HL-60 (cell line): ENCODE measurements around the gene FNDC3B.

Experiments
- GABPA ChIP-seq: IDR thresholded peaks from 2 replicates; pipeline ENCODE4 v1.6.1; 2012; ENCODE audit warnings: low read depth
- TF ChIP-seq, protein P1 (sequence below): IDR thresholded peaks from one replicate; pipeline ENCODE4 v1.5.1; 2011; ENCODE audit warnings: low read length, control low read depth, inconsistent platforms; ENCODE audit not compliant: insufficient read depth

DNA sequence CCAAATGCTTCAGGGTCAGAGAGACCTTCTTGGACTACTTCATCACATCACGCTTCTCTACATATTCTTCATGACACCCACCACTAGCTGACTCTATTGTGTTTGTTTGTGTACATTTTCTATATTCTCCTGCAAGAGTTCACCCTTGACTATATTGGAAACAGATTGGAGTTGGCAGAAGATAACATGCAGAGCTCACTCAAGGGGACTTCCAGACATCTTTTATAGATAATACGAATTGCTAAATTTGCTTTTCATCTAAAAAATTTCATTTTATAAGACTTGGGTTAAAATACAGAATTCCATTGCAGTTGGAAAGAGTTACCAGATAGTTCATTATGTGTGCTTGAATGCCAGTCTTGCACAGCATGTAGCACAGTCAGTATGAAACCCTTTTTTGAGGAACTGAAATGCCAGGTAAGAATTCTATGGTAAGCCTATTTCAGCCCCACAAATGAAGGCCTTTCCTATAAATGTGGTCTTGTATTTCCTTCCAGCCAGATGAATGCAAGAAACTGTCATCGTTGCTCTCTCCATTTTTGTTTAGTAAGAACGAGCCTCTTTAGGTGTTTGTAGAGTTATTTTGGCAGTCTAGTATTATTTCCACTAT is 231.3 kb downstream of the FNDC3B start:
- TF ChIP-seq, protein P1, sequence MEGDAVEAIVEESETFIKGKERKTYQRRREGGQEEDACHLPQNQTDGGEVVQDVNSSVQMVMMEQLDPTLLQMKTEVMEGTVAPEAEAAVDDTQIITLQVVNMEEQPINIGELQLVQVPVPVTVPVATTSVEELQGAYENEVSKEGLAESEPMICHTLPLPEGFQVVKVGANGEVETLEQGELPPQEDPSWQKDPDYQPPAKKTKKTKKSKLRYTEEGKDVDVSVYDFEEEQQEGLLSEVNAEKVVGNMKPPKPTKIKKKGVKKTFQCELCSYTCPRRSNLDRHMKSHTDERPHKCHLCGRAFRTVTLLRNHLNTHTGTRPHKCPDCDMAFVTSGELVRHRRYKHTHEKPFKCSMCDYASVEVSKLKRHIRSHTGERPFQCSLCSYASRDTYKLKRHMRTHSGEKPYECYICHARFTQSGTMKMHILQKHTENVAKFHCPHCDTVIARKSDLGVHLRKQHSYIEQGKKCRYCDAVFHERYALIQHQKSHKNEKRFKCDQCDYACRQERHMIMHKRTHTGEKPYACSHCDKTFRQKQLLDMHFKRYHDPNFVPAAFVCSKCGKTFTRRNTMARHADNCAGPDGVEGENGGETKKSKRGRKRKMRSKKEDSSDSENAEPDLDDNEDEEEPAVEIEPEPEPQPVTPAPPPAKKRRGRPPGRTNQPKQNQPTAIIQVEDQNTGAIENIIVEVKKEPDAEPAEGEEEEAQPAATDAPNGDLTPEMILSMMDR: no peak
- TF ChIP-seq GABPA: no peak
